HG03039 (cell line): ENCODE measurements around the gene DHX40.
"Not testable (repeated sequence)": the region's sequence is repeated elsewhere in the genome, so short reads cannot be mapped to it uniquely, and the experiment has no call there.

Experiments used
- ATAC-seq: cut with Tn5 transposase; IDR thresholded peaks from one replicate; pipeline ENCODE4 v1.9.1; 2021; ENCODE audit warnings: mild to moderate bottlenecking, moderate library complexity; ENCODE audit not compliant: unreplicated experiment

Gene DHX40

GRCh38 chr17:59565171-59565958 is at the start of gene DHX40:
Gene DHX40, plus strand, starts transcription at chr17:59565610. Its CDS starts 62 bp downstream, at chr17:59565672.
- peak; percentile 78 for ATAC-seq

GRCh38 chr17:59516451-59516850 is 49.0 kb upstream of the DHX40 start:
- ATAC-seq, result no peak

GRCh38 chr17:59519132-59519531 is 46.3 kb upstream of the DHX40 start:
- no peak for ATAC-seq

GRCh38 chr17:59520251-59520650 is 45.2 kb upstream of the DHX40 start:
- no peak for ATAC-seq

GRCh38 chr17:59521465-59522126 is 43.8 kb upstream of the DHX40 start:
- no peak for ATAC-seq

GRCh38 chr17:59524930-59525329 is 40.5 kb upstream of the DHX40 start:
- not testable (repeated sequence) for ATAC-seq

GRCh38 chr17:59525668-59526067 is 39.7 kb upstream of the DHX40 start:
- ATAC-seq, result no peak

- no peak for ATAC-seq
These were observed 39.0 kb upstream of the DHX40 start for GRCh38 chr17:59526451-59526850.

- ATAC-seq, result no peak
These were observed 38.0 kb upstream of the DHX40 start for GRCh38 chr17:59527325-59527917.

- ATAC-seq, result no peak
These were observed 37.5 kb upstream of the DHX40 start for GRCh38 chr17:59527931-59528330.

- ATAC-seq, result no peak
These were observed 34.9 kb upstream of the DHX40 start for GRCh38 chr17:59530531-59530930.

GRCh38 chr17:59533694-59534093 is 31.7 kb upstream of the DHX40 start:
- no peak for ATAC-seq

GRCh38 chr17:59534583-59534982 is 30.8 kb upstream of the DHX40 start:
- ATAC-seq, result no peak

- ATAC-seq, result no peak
These were observed 27.1 kb upstream of the DHX40 start for GRCh38 chr17:59538195-59538909.

- no peak for ATAC-seq
These were observed 22.3 kb upstream of the DHX40 start for GRCh38 chr17:59542960-59543635.

- ATAC-seq, result no peak
These were observed 19.5 kb upstream of the DHX40 start for GRCh38 chr17:59545942-59546341.

- no peak for ATAC-seq
These were observed 18.1 kb upstream of the DHX40 start for GRCh38 chr17:59547131-59547915.

GRCh38 chr17:59548985-59549384 is 16.4 kb upstream of the DHX40 start:
- not testable (repeated sequence) for ATAC-seq

- no peak for ATAC-seq
These were observed 14.7 kb upstream of the DHX40 start for GRCh38 chr17:59550703-59551102.

- ATAC-seq, result no peak
These were observed 7.4 kb upstream of the DHX40 start for GRCh38 chr17:59558039-59558438.
